Measurements from ENCODE around the gene TBC1D26.
"Not testable (repeated sequence)": the region's sequence is repeated elsewhere in the genome, so short reads cannot be mapped to it uniquely, and the experiment has no call there.

The TBC1D26 gene

DNA sequence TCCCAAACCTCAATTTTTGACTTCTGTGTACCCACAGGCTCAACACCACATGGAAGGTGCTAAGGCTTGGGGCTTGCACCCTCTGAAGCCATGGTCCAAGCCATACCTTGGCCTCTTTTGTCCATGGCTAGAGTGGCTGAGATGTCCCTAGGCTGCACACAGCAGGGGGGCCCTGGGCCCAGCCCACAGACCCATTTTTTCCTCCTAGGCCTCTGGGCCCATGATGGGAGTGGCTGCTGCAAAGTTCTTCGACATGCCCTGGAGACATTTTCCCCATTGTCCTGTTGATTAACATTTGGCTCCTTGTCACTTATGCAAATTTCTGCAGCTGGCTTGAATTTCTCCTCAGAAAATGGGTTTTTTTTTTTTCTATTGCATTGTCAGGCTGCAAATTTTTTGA is 47.0 kb downstream of the TBC1D26 start:
- no peak for TF ChIP-seq CTCF (conservative IDR thresholded peaks at IDR 0.05; ENCODE audit: control insufficient read depth, insufficient read depth, low read depth, low read length)
- no peak overlapping the region for H3K4me3 ChIP-seq (ENCODE audit: control insufficient read depth, low read depth, low read length)

GRCh38 chr17:15780188-15780587 is 48.1 kb downstream of the TBC1D26 start:
- no peak overlapping the region for H3K4me3 ChIP-seq (ENCODE audit: control insufficient read depth, low read depth, low read length)
- DNase-seq (ENCODE audit: low read depth), result no peak
- TF ChIP-seq CTCF (conservative IDR thresholded peaks at IDR 0.05; ENCODE audit: control insufficient read depth, insufficient read depth, low read depth, low read length), result no peak

More for the DNA sequence above, 47.0 kb downstream of the TBC1D26 start:
- DNase-seq (ENCODE audit: low read depth), result no peak

DNA sequence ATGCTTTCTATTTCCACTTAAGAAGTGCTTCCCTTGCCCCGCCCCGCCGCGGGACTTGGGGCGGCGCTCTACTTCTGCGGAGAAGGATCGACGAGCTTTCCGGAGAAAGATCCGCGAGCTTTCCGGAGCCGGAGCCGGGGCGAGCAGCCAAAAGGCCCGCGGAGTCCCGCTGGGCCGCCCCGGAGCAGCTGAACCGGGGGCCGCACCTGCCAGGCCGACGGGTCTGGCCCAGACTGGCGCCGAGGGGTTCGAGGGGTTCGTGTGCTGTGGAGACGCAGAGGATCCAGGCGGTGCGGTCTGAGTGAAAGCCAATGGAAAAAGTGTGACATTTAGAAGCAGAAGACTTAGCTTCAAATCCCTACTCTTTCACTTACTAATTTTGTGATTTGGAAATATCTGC is 50.8 kb downstream of the TBC1D26 start:
- peak; percentile 43 for DNase-seq (ENCODE audit: low read depth)
- no peak for TF ChIP-seq CTCF (conservative IDR thresholded peaks at IDR 0.05; ENCODE audit: control insufficient read depth, insufficient read depth, low read depth, low read length)
- H3K4me3 ChIP-seq (ENCODE audit: control insufficient read depth, low read depth, low read length), result peak overlapping the region; percentile 18

DNA sequence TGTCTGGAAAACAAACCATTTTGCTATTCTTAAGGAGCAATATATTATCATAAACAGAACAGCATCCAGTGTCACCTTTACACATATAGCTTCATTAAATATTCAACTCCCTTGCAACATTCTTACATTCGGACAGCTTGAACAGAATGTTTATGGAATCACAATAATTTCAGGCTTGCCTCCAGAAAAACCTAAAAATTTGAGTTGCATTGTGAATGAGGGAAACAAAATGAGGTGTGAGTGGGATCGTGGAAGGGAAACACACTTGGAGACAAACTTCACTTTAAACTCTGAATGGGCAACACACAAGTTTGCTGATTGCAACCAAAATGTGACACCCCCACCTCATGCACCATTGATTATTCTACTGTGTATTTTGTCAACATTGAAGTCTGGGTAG is 51.4 kb downstream of the TBC1D26 start:
- DNase-seq (ENCODE audit: low read depth), result no peak
- H3K4me3 ChIP-seq (ENCODE audit: control insufficient read depth, low read depth, low read length), result no peak overlapping the region
- TF ChIP-seq CTCF (conservative IDR thresholded peaks at IDR 0.05; ENCODE audit: control insufficient read depth, insufficient read depth, low read depth, low read length), result no peak

GRCh38 chr17:15784351-15784750 is 52.3 kb downstream of the TBC1D26 start:
- DNase-seq (ENCODE audit: low read depth), result peak; percentile 64
- H3K4me3 ChIP-seq (ENCODE audit: control insufficient read depth, low read depth, low read length), result not testable (repeated sequence)

- not testable (repeated sequence) for H3K4me3 ChIP-seq (ENCODE audit: control insufficient read depth, low read depth, low read length); DNase-seq (ENCODE audit: low read depth)
Measured at GRCh38 chr17:15787363-15788075, 55.4 kb downstream of the TBC1D26 start.

GRCh38 chr17:15788365-15788764 is 56.3 kb downstream of the TBC1D26 start:
- H3K4me3 ChIP-seq (ENCODE audit: control insufficient read depth, low read depth, low read length); DNase-seq (ENCODE audit: low read depth): not testable (repeated sequence)
